ENCODE results near the gene LSM10. TPM values are rescaled to one million over a fixed set of nuclear protein-coding genes. Genes with fewer than 3 reads are reported as not detected.
A peak's percentile ranks its signal among the peaks of the same experiment; 100 is the strongest.

Gene LSM10
- total RNA-seq, 1 experiment from 2014 or later, result 42.2 TPM

DNA sequence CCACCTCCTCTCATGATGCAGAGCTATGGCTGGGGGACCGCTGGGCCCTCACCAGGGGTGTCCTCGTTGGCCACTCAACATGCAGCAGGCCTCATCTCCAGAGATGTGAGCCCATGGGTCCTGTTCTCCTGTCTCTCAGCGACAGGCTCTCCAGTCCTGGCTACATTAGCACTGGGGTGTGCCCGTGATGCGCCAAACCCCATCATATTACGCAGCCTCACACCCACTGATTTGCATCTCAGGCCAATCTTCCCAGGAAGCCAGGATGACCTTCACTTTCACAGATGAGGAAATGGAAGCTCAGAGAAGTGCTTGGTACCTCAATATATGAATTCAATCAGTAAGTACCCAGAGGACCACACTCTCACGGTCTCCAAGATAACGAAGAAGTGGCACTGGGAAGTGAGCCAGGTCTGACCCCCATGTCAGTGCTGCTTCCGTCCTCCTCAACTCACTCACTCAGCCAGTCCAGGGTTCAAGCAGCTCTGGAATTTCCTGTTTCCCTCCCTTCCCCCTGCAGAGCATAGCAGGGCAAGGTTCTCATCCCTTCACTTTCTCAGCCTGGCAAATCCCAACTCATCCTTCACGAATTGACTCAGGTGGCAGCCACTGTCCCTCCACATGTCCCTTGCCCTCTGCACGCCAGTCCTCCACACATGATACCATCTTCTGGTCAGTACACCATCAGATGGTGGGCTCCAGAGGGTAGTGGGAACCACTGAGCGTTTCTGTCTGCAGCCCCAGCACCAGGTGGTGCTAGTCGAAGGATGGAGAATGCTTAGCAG is 45.4 kb downstream of the LSM10 start:
- no CpG with 5 or more reads among the region's 13 CpGs for WGBS (ENCODE audit: extremely low coverage, insufficient read length, low lambda C conversion rate)
- no peak overlapping the region for H2BK12ac ChIP-seq (ENCODE audit: insufficient read length, low read depth, low read length)
- H4K8ac ChIP-seq (replicated peaks; ENCODE audit: insufficient read length, low read depth, low read length), result no peak overlapping the region
- TF ChIP-seq, protein P1, sequence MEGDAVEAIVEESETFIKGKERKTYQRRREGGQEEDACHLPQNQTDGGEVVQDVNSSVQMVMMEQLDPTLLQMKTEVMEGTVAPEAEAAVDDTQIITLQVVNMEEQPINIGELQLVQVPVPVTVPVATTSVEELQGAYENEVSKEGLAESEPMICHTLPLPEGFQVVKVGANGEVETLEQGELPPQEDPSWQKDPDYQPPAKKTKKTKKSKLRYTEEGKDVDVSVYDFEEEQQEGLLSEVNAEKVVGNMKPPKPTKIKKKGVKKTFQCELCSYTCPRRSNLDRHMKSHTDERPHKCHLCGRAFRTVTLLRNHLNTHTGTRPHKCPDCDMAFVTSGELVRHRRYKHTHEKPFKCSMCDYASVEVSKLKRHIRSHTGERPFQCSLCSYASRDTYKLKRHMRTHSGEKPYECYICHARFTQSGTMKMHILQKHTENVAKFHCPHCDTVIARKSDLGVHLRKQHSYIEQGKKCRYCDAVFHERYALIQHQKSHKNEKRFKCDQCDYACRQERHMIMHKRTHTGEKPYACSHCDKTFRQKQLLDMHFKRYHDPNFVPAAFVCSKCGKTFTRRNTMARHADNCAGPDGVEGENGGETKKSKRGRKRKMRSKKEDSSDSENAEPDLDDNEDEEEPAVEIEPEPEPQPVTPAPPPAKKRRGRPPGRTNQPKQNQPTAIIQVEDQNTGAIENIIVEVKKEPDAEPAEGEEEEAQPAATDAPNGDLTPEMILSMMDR (conservative IDR thresholded peaks at IDR 0.05), result no peak
- Mint-ChIP-seq H3K4me1 (peaks cover 7 to 11% of the 10 kb centered on the region in 2 experiments), H3K27me3 (ENCODE audit: low read depth) (no peaks in the 10 kb centered on the region), H3K36me3 (ENCODE audit: insufficient read depth in 1 of 3, low read depth in 3 of 3) (peaks cover 22 to 54% (median 32%) of the 10 kb centered on the region in 3 experiments; a peak in 6 of 7 replicates), H3K27ac (peak overlapping the region in 2 of 3 experiments; percentile 30 to 55; a peak in 3 of 7 replicates), H3K4me3 (no peak overlapping the region), H3K9me3 (no peaks in the 10 kb centered on the region)
- H2BK120ac ChIP-seq (ENCODE audit: low read depth, low read length, poor library complexity, severe bottlenecking), result no peak overlapping the region
- no peak overlapping the region for H2AK5ac ChIP-seq (ENCODE audit: insufficient read length, low read length)
- H3K79me1 ChIP-seq (ENCODE audit: insufficient read depth, low read depth, low read length, poor library complexity, severe bottlenecking), result no peaks in the 10 kb centered on the region
- no peak overlapping the region for H3K14ac ChIP-seq (ENCODE audit: insufficient read depth, low read length)
- H3K27me3 ChIP-seq (ENCODE audit: insufficient read depth, low read length), result no peaks in the 10 kb centered on the region
- no peaks in the 10 kb centered on the region for H3K79me2 ChIP-seq (ENCODE audit: insufficient read depth, low read length)
- H3K4me2 ChIP-seq (ENCODE audit: insufficient read depth, insufficient read length, low read length), result no peak overlapping the region
- no peak overlapping the region for H3K4ac ChIP-seq (ENCODE audit: low read depth, low read length)
- H3T11ph ChIP-seq (ENCODE audit: low read length), result no peak overlapping the region
- H2BK20ac ChIP-seq (ENCODE audit: low read depth, low read length, poor library complexity, severe bottlenecking), result no peak overlapping the region
- no peaks in the 10 kb centered on the region for H3K9me3 ChIP-seq (ENCODE audit: control insufficient read depth, low read depth, low read length)
- H3K23me2 ChIP-seq (ENCODE audit: insufficient read length, low read depth, low read length, poor library complexity, severe bottlenecking), result no peaks in the 10 kb centered on the region
- no peak overlapping the region for H2AFZ ChIP-seq (ENCODE audit: low read length)
- no peak overlapping the region for H4K5ac ChIP-seq (ENCODE audit: insufficient read length, low read depth, low read length)
- H3K9ac ChIP-seq (ENCODE audit: extremely low read depth, insufficient read length, low read length), result no peak overlapping the region
- DNase-seq, result no peak
- H3K23ac ChIP-seq (ENCODE audit: insufficient read length, low read depth, low read length), result no peak overlapping the region
- H3K27ac ChIP-seq (ENCODE audit: insufficient read length, low read depth, low read length), result no peak overlapping the region
- no peak overlapping the region for H2BK15ac ChIP-seq (ENCODE audit: low read depth, low read length)
- no peaks in the 10 kb centered on the region for H4K20me1 ChIP-seq (ENCODE audit: control insufficient read depth, insufficient read depth, insufficient read length)
- 0 out of 2 replicates have a peak, but pooled peaks cover 2% of the 10 kb centered on the region for H3K4me1 ChIP-seq (ENCODE audit: insufficient read depth, low read length)
- H3K56ac ChIP-seq (ENCODE audit: insufficient read length, low read depth, low read length), result no peak overlapping the region
- no peak overlapping the region for H2BK5ac ChIP-seq (ENCODE audit: insufficient read length, low read length)
- H4K91ac ChIP-seq (ENCODE audit: insufficient read length, low read depth, low read length), result no peak overlapping the region
- H3K18ac ChIP-seq (ENCODE audit: insufficient read length, low read depth, low read length), result no peak overlapping the region
